H9 (cell line): ENCODE data around the gene PACC1. TPM values are rescaled to one million over a fixed set of nuclear protein-coding genes. Genes with fewer than 3 reads are reported as not detected.

Experiments
- DNase-seq: peaks from one replicate; pipeline ENCODE4 v3.0.0-alpha.2; 2017
- H2AFZ ChIP-seq: one replicate; pipeline ENCODE4 v1.6.1; 2013; ENCODE audit warnings: mild to moderate bottlenecking, low read length, control low read depth, moderate library complexity
- H2AK5ac ChIP-seq: 2 replicates; pipeline ENCODE4 v1.6.1; 2013; ENCODE audit warnings: low read length, control low read depth, mixed read lengths; ENCODE audit not compliant: insufficient read length
- H2BK120ac ChIP-seq: one replicate; pipeline ENCODE4 v1.6.1; 2013; ENCODE audit warnings: low read depth, mild to moderate bottlenecking, low read length, control low read depth, inconsistent platforms; ENCODE audit not compliant: poor library complexity, severe bottlenecking
- H2BK12ac ChIP-seq: 2 replicates; pipeline ENCODE4 v1.6.1; 2013; ENCODE audit warnings: low read length, control low read depth, mixed read lengths, low read depth; ENCODE audit not compliant: insufficient read length
- H2BK15ac ChIP-seq: 2 replicates; pipeline ENCODE4 v1.6.1; 2013; ENCODE audit warnings: low read depth, low read length, control low read depth
- H2BK20ac ChIP-seq: one replicate; pipeline ENCODE4 v1.6.1; 2013; ENCODE audit warnings: low read depth, mild to moderate bottlenecking, low read length, control low read depth, inconsistent platforms; ENCODE audit not compliant: poor library complexity, severe bottlenecking
- H2BK5ac ChIP-seq: 2 replicates; pipeline ENCODE4 v1.6.1; 2013; ENCODE audit warnings: low read length, control low read depth, mixed read lengths; ENCODE audit not compliant: insufficient read length
- H3K14ac ChIP-seq: 2 replicates; pipeline ENCODE4 v1.6.1; 2013; ENCODE audit warnings: low read length, control low read depth; ENCODE audit not compliant: insufficient read depth
- H3K18ac ChIP-seq: 2 replicates; pipeline ENCODE4 v1.6.1; 2013; ENCODE audit warnings: low read depth, mild to moderate bottlenecking, mixed read lengths, low read length, control low read depth; ENCODE audit not compliant: insufficient read length
- H3K23ac ChIP-seq: 2 replicates; pipeline ENCODE4 v1.6.1; 2013; ENCODE audit warnings: low read length, control low read depth, mixed read lengths, low read depth; ENCODE audit not compliant: insufficient read length
- H3K23me2 ChIP-seq: 2 replicates; pipeline ENCODE4 v1.6.1; 2013; ENCODE audit warnings: low read depth, mild to moderate bottlenecking, mixed read lengths, low read length, control low read depth; ENCODE audit not compliant: insufficient read length, poor library complexity, severe bottlenecking
- H3K27ac ChIP-seq: 2 replicates; pipeline ENCODE4 v1.5.1; 2013; ENCODE audit warnings: low read length, control low read depth, mixed read lengths, low read depth; ENCODE audit not compliant: insufficient read length
- H3K27me3 ChIP-seq: 2 replicates; pipeline ENCODE4 v1.6.1; 2013; ENCODE audit warnings: low read length, control low read depth, inconsistent platforms; ENCODE audit not compliant: insufficient read depth
- H3K4ac ChIP-seq: 2 replicates; pipeline ENCODE4 v1.6.1; 2013; ENCODE audit warnings: low read depth, mild to moderate bottlenecking, control low read depth, inconsistent platforms, low read length, moderate library complexity
- H3K4me1 ChIP-seq: 2 replicates; pipeline ENCODE4 v1.6.1; 2013; ENCODE audit warnings: low read length, control low read depth, inconsistent platforms; ENCODE audit not compliant: insufficient read depth
- H3K4me2 ChIP-seq: 2 replicates; pipeline ENCODE4 v1.6.1; 2013; ENCODE audit warnings: low read length, control low read depth, mixed read lengths; ENCODE audit not compliant: insufficient read length, insufficient read depth
- H3K56ac ChIP-seq: 2 replicates; pipeline ENCODE4 v1.6.1; 2013; ENCODE audit warnings: low read depth, mild to moderate bottlenecking, mixed read lengths, low read length, control low read depth; ENCODE audit not compliant: insufficient read length
- H3K79me1 ChIP-seq: 2 replicates; pipeline ENCODE4 v1.6.1; 2013; ENCODE audit warnings: low read depth, mild to moderate bottlenecking, moderate library complexity, low read length, control low read depth, inconsistent platforms; ENCODE audit not compliant: insufficient read depth, poor library complexity, severe bottlenecking
- H3K79me2 ChIP-seq: 2 replicates; pipeline ENCODE4 v1.6.1; 2013; ENCODE audit warnings: low read length, control low read depth, inconsistent platforms; ENCODE audit not compliant: insufficient read depth
- H3K9ac ChIP-seq: 2 replicates; pipeline ENCODE4 v1.6.1; 2013; ENCODE audit warnings: low read length, control low read depth, mixed read lengths; ENCODE audit not compliant: insufficient read length; ENCODE audit errors: extremely low read depth
- H3K9me3 ChIP-seq: one replicate; pipeline ENCODE4 v1.6.1; 2013; ENCODE audit warnings: low read depth, low read length, inconsistent platforms; ENCODE audit not compliant: control insufficient read depth
- H3T11ph ChIP-seq: one replicate; pipeline ENCODE4 v1.6.1; 2013; ENCODE audit warnings: mild to moderate bottlenecking, low read length, control low read depth, inconsistent platforms
- H4K20me1 ChIP-seq: one replicate; pipeline ENCODE4 v1.6.1; 2013; ENCODE audit not compliant: control insufficient read depth, insufficient read length, insufficient read depth
- H4K5ac ChIP-seq: 2 replicates; pipeline ENCODE4 v1.6.1; 2013; ENCODE audit warnings: low read depth, mild to moderate bottlenecking, mixed read lengths, low read length, control low read depth; ENCODE audit not compliant: insufficient read length
- H4K8ac ChIP-seq: replicated peaks from 2 replicates; pipeline ENCODE4 v1.6.1; 2013; ENCODE audit warnings: low read length, control low read depth, mixed read lengths, low read depth; ENCODE audit not compliant: insufficient read length
- H4K91ac ChIP-seq: 2 replicates; pipeline ENCODE4 v1.6.1; 2013; ENCODE audit warnings: low read depth, mild to moderate bottlenecking, moderate library complexity, mixed read lengths, low read length, control low read depth; ENCODE audit not compliant: insufficient read length
- H3K27ac Mint-ChIP-seq, 3 experiments: 2 replicates in 2 of 3; 3 replicates in 1 of 3; pipeline ENCODE4 v1.8.0; 2020 to 2021; ENCODE audit warnings: mixed read lengths in 3 of 3, mild to moderate bottlenecking in 1 of 3, moderate library complexity in 1 of 3
- H3K27me3 Mint-ChIP-seq: 2 replicates; pipeline ENCODE4 v1.8.0; 2021; ENCODE audit warnings: low read depth, mild to moderate bottlenecking, moderate library complexity, mixed read lengths
- H3K36me3 Mint-ChIP-seq, 3 experiments: 2 replicates in 2 of 3; 3 replicates in 1 of 3; pipeline ENCODE4 v1.8.0; 2020 to 2021; ENCODE audit warnings: low read depth in 3 of 3, mixed read lengths in 3 of 3; ENCODE audit not compliant: insufficient read depth in 1 of 3
- H3K4me1 Mint-ChIP-seq, 2 experiments: 2 replicates each; pipeline ENCODE4 v1.8.0; 2020; ENCODE audit warnings: mixed read lengths in 2 of 2
- H3K4me3 Mint-ChIP-seq, 2 experiments: 2 replicates in 1 of 2; 3 replicates in 1 of 2; pipeline ENCODE4 v1.8.0; 2020 to 2021; ENCODE audit warnings: mild to moderate bottlenecking in 2 of 2, mixed read lengths in 2 of 2, moderate library complexity in 1 of 2
- H3K9me3 Mint-ChIP-seq, 2 experiments: 2 replicates in 1 of 2; 3 replicates in 1 of 2; pipeline ENCODE4 v1.8.0; 2020; ENCODE audit warnings: mild to moderate bottlenecking in 2 of 2, mixed read lengths in 2 of 2, moderate library complexity in 1 of 2
- CTCF ChIP-seq: fragments of 200-600 bp; sonication (generic); conservative IDR thresholded peaks from 3 replicates; pipeline ENCODE4 v1.8.0; 2021; ENCODE audit warnings: antibody characterized with exemption, mild to moderate bottlenecking
- WGBS: extraction: QIAGEN DNeasy Blood & Tissue Kit; methylation state at CpG from one replicate; pipeline ENCODE4 v1.1.7; 2013; ENCODE audit warnings: missing lambda C conversion rate, low lambda C conversion rate, mixed read lengths; ENCODE audit not compliant: insufficient read length; ENCODE audit errors: extremely low coverage; 5-methylcytosine and 5-hydroxymethylcytosine counted together
- total RNA-seq: library from RNA; stranded (reverse); gene quantifications from 2 replicates; pipeline ENCODE4 v1.2.1, GENCODE V29; 2021

Gene PACC1
- total RNA-seq, 1 experiment from 2014 or later: 10.9 TPM

- no CpG with 5 or more reads among the region's 5 CpGs for WGBS
These were observed 17.6 kb upstream of the PACC1 start for GRCh38 chr1:212432272-212432660.

More at GRCh38 chr1:212432272-212432660, 17.6 kb upstream of the PACC1 start:
- Histone ChIP-seq H2BK12ac (no peak overlapping the region), H2BK20ac (no peak overlapping the region), H3K27ac (no peak overlapping the region), H2BK15ac (no peak overlapping the region), H3K23ac (no peak overlapping the region), H3K4me2 (peak overlapping the region; percentile 47), H3K9ac (no peak overlapping the region), H3K79me2 (no peaks in the 10 kb centered on the region), H3K27me3 (no peaks in the 10 kb centered on the region), H3K4ac (no peak overlapping the region), H3K18ac (no peak overlapping the region), H3K9me3 (no peaks in the 10 kb centered on the region), H3K79me1 (no peaks in the 10 kb centered on the region), H2AK5ac (no peak overlapping the region), H3K56ac (no peak overlapping the region), H2BK120ac (no peak overlapping the region), H3K14ac (no peak overlapping the region), H3K23me2 (peaks cover 4% of the 10 kb centered on the region), H4K20me1 (no peaks in the 10 kb centered on the region), H4K5ac (no peak overlapping the region), H2AFZ (no peak overlapping the region), H2BK5ac (no peak overlapping the region), H3T11ph (no peak overlapping the region), H4K91ac (no peak overlapping the region), H3K4me1 (no peaks in the 10 kb centered on the region), H4K8ac (no peak overlapping the region)
- Mint-ChIP-seq H3K4me1 (peaks cover 14 to 23% of the 10 kb centered on the region in 2 experiments), H3K36me3 (no peaks in the 10 kb centered on the region), H3K9me3 (no peaks in the 10 kb centered on the region), H3K27me3 (peaks cover 34% of the 10 kb centered on the region), H3K27ac (no peak overlapping the region), H3K4me3 (peak overlapping the region; percentile 54 to 73)
- TF ChIP-seq CTCF: no peak
- no peak for DNase-seq
